Upper lobe of left lung (tissue), 4 donors: ENCODE results near the gene FIZ1.

Experiments
- CTCF ChIP-seq, 6 experiments: fragments of 450-650 bp in 4 of 6; fragments of 200-600 bp in 2 of 6; sonication (generic) in 2 of 6; IDR thresholded peaks; one replicate each; pipeline ENCODE4 v1.5.1; 2016 to 2019; ENCODE audit warnings: antibody characterized with exemption in 6 of 6
- POLR2A ChIP-seq, 4 donors: fragments of 450-650 bp; IDR thresholded peaks; one replicate each; pipeline ENCODE4 v1.5.1; 2016 to 2017; ENCODE audit warnings: antibody characterized with exemption in 4 of 4, mild to moderate bottlenecking in 2 of 4
- POLR2AphosphoS5 ChIP-seq, 2 donors: sonication (generic); formaldehyde crosslinking; IDR thresholded peaks; one replicate each; pipeline ENCODE4 v1.5.1; 2017; ENCODE audit warnings: antibody characterized with exemption in 2 of 2

- TF ChIP-seq POLR2A (IDR thresholded peaks at IDR 0.05) (peak in 1 of 4 donors; percentile 28), CTCF (IDR thresholded peaks at IDR 0.05) (peak in 1 of 6 experiments; percentile 24), POLR2AphosphoS5 (IDR thresholded peaks at IDR 0.05) (peak in 1 of 2 donors; percentile 26)
These were observed 48.6 kb upstream of the FIZ1 start, which contains the start of gene CCDC106 for GRCh38 chr19:55647732-55648584.
